Progenitor cell of endocrine pancreas (in vitro differentiated cells): Measurements from ENCODE around the gene ACCS. TPM values are rescaled to one million over a fixed set of nuclear protein-coding genes. Genes with fewer than 3 reads are reported as not detected.

Experiments
- DNase-seq: peaks from one replicate; pipeline ENCODE4 v3.0.0; 2021; ENCODE audit warnings: low spot score; ENCODE audit not compliant: unreplicated experiment
- H3K27ac Mint-ChIP-seq: 2 replicates; pipeline ENCODE4 v1.8.0; 2021; ENCODE audit warnings: mild to moderate bottlenecking, moderate library complexity, mixed read lengths
- H3K27me3 Mint-ChIP-seq: 2 replicates; pipeline ENCODE4 v1.8.0; 2021; ENCODE audit warnings: mixed read lengths
- H3K36me3 Mint-ChIP-seq: 2 replicates; pipeline ENCODE4 v1.8.0; 2022; ENCODE audit warnings: mixed read lengths; ENCODE audit not compliant: insufficient read depth
- H3K4me1 Mint-ChIP-seq: 2 replicates; pipeline ENCODE4 v1.8.0; 2021; ENCODE audit warnings: low read depth, mixed read lengths
- H3K4me3 Mint-ChIP-seq: 2 replicates; pipeline ENCODE4 v1.8.0; 2021; ENCODE audit warnings: low read depth, mild to moderate bottlenecking, moderate library complexity, mixed read lengths
- H3K9me3 Mint-ChIP-seq: 2 replicates; pipeline ENCODE4 v1.8.0; 2021; ENCODE audit warnings: low read depth, mixed read lengths
- total RNA-seq: library from RNA; stranded (reverse); gene quantifications from 2 replicates; pipeline ENCODE4 v1.2.1, GENCODE V29; 2021
- TF ChIP-seq, protein P1 (sequence below): fragments of 200-600 bp; sonication (generic); IDR thresholded peaks from one replicate; pipeline ENCODE4 v1.5.0; 2021; ENCODE audit warnings: antibody characterized with exemption, mild to moderate bottlenecking; ENCODE audit not compliant: unreplicated experiment

Gene ACCS
- total RNA-seq, 1 donor from 2014 or later: 33.5 TPM

DNA sequence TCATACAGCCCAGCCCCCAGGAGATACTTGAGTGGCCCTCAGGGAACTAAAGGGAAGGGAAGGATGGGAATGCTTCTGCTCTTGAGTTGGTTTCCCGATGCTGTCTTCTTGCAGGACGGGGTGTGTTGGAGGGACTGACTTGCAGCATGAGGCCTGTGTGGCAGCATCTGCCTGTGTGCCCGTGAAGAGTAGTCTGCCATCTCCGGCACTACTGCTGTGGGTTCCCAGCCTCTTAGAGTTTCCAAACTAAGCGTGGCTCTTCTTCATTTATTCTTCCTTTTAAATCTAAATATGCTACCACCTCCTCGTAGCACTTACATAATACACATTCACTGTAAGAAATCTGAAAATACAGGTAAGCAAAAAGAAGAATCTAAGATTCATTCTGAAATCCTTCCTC lies 42.2 kb downstream of the ACCS start:
- no peak overlapping the region for H3K4me3 Mint-ChIP-seq
- H3K4me1 Mint-ChIP-seq: no peaks in the 10 kb centered on the region
- H3K27me3 Mint-ChIP-seq: no peaks in the 10 kb centered on the region
- H3K36me3 Mint-ChIP-seq: peaks cover 5% of the 10 kb centered on the region
- TF ChIP-seq, protein P1, sequence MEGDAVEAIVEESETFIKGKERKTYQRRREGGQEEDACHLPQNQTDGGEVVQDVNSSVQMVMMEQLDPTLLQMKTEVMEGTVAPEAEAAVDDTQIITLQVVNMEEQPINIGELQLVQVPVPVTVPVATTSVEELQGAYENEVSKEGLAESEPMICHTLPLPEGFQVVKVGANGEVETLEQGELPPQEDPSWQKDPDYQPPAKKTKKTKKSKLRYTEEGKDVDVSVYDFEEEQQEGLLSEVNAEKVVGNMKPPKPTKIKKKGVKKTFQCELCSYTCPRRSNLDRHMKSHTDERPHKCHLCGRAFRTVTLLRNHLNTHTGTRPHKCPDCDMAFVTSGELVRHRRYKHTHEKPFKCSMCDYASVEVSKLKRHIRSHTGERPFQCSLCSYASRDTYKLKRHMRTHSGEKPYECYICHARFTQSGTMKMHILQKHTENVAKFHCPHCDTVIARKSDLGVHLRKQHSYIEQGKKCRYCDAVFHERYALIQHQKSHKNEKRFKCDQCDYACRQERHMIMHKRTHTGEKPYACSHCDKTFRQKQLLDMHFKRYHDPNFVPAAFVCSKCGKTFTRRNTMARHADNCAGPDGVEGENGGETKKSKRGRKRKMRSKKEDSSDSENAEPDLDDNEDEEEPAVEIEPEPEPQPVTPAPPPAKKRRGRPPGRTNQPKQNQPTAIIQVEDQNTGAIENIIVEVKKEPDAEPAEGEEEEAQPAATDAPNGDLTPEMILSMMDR: no peak
- no peak overlapping the region for H3K27ac Mint-ChIP-seq
- no peaks in the 10 kb centered on the region for H3K9me3 Mint-ChIP-seq
- DNase-seq: no peak

DNA sequence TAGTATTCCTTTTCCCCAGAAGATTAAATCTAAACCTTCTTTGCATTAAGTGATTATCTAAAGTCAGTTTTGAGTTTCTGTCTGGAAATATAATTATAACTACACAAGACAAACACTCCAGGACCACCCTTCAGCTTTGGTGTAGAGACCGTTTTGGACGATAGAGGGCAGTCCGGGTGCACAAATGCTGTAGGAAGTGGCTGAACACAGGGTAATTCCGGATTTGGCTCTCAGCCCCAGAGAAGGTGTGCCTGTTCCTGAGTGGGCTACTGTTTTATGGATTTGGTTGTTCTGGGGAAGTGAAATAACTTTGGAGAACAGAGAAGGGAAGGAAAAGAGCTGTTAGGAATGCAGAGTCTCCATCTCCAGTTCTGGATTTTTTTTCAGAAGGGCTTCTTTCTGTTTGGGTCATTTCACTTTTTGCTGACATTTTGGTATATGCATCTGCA lies 44.2 kb downstream of the ACCS start:
- peak; percentile 38 for DNase-seq

DNA sequence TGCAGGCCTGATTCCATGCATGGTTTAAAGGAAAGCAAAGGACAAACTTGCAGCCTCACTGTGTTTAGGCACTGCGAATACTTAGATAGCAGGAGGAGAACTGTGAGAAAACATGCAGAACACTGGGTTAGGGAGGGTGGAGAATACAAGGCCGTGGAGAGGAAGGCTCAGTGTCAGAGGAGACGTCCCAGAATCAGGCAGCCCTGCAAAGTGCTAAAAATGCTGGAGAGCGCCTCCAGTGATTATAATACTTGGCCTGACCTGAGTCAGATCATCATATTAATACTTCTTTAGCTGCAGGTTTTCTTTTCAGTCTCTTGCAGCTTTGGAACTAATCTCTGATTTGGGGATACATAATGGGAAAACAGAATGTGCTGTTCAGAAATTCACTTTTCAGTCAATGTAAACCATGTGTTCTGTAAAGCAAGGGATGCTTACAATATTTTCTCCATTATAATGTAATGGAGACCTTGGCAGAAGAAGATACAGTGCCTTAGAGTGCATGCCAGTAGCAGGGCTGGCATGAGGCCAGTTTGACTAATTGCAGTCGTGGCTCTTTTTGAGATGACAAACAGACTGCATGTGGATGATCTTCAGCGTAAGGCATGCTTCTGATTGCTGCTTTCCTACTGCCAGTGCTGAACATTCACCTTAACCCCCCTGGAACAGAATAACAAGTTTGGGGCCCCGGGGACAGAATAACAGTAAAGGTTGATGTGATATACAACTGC lies 46.2 kb downstream of the ACCS start:
- no peak for DNase-seq
- peaks cover 17% of the 10 kb centered on the region for H3K36me3 Mint-ChIP-seq
- H3K4me3 Mint-ChIP-seq: no peak overlapping the region
- no peaks in the 10 kb centered on the region for H3K4me1 Mint-ChIP-seq
- H3K27me3 Mint-ChIP-seq: no peaks in the 10 kb centered on the region
- no peak overlapping the region for H3K27ac Mint-ChIP-seq
- no peaks in the 10 kb centered on the region for H3K9me3 Mint-ChIP-seq
- TF ChIP-seq, protein P1: no peak

More for the DNA sequence above, 44.2 kb downstream of the ACCS start:
- Mint-ChIP-seq H3K27me3 (no peaks in the 10 kb centered on the region), H3K27ac (no peak overlapping the region), H3K9me3 (no peaks in the 10 kb centered on the region), H3K4me3 (no peak overlapping the region), H3K4me1 (no peaks in the 10 kb centered on the region), H3K36me3 (peaks cover 10% of the 10 kb centered on the region)
- TF ChIP-seq, protein P1: peak; percentile 78

DNA sequence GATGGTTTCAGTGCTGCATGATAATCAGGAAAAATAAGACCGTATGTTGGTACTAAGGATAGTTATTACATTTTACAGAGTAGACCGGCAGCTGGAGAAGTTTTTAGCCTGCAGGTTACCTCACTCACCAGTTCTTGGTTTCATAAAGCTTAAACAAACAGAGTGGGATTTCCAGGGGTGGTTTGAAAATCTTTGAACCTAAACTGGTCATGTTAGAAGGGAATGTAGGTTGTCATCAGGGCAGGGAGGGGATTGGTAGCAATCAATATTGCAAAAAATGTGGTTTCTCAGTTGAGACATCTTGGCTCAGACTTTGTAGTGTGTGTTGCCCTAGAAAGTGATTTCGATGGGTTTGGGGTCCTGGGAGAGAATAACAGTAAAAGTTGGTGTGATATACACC lies 46.9 kb downstream of the ACCS start:
- Mint-ChIP-seq H3K4me1 (no peaks in the 10 kb centered on the region), H3K36me3 (peaks cover 18% of the 10 kb centered on the region), H3K27ac (no peak overlapping the region)

DNA sequence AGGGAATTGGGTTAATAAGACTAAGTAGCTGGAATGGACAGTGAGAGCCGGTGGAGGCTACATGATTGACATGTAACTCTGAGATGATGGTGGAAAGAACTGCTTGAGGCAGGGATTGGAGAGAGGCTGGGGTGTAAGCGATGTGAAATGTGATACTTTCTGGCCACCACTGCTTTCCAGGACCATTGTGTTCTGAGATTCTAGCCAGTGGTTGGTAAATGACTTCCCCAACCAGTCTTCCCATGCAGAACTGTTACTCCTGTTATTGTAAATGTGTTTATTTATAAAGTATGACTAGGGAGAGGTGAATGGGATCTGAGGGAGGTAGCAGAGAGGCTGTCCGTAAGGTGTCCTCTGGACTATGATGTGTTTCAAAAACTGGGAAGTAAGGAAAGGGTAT lies 47.5 kb downstream of the ACCS start:
- DNase-seq: no peak
- Mint-ChIP-seq H3K4me3 (no peak overlapping the region), H3K27me3 (no peaks in the 10 kb centered on the region), H3K36me3 (peaks cover 18% of the 10 kb centered on the region), H3K9me3 (no peaks in the 10 kb centered on the region), H3K4me1 (no peaks in the 10 kb centered on the region), H3K27ac (no peak overlapping the region)
- TF ChIP-seq, protein P1: no peak

More for the DNA sequence above, 46.9 kb downstream of the ACCS start:
- TF ChIP-seq, protein P1: no peak
- Mint-ChIP-seq H3K27me3 (no peaks in the 10 kb centered on the region), H3K4me3 (no peak overlapping the region), H3K9me3 (no peaks in the 10 kb centered on the region)
- DNase-seq: no peak
